Neuron (in vitro differentiated cells): Measurements from ENCODE around the gene GTF2I.
"Not testable (repeated sequence)": the region's sequence is repeated elsewhere in the genome, so short reads cannot be mapped to it uniquely, and the experiment has no call there.

ENCODE experiments used
- H2AFZ ChIP-seq: one replicate; pipeline ENCODE4 v1.6.1; 2013; ENCODE audit warnings: low read depth, mild to moderate bottlenecking, inconsistent platforms, low read length, moderate library complexity
- H3K27me3 ChIP-seq: one replicate; pipeline ENCODE4 v1.6.1; 2013; ENCODE audit warnings: low read length; ENCODE audit not compliant: insufficient read depth
- H3K36me3 ChIP-seq: one replicate; pipeline ENCODE4 v1.6.1; 2013; ENCODE audit warnings: low read length; ENCODE audit not compliant: insufficient read depth
- H3K4me1 ChIP-seq: one replicate; pipeline ENCODE4 v1.6.1; 2013; ENCODE audit warnings: low read length; ENCODE audit not compliant: insufficient read depth
- H3K4me3 ChIP-seq: 2 replicates; pipeline ENCODE4 v1.5.1; 2013; ENCODE audit warnings: mild to moderate bottlenecking, low read length, moderate library complexity
- H3K9me3 ChIP-seq: one replicate; pipeline ENCODE4 v1.6.1; 2013; ENCODE audit warnings: low read length

GTF2I gene

DNA sequence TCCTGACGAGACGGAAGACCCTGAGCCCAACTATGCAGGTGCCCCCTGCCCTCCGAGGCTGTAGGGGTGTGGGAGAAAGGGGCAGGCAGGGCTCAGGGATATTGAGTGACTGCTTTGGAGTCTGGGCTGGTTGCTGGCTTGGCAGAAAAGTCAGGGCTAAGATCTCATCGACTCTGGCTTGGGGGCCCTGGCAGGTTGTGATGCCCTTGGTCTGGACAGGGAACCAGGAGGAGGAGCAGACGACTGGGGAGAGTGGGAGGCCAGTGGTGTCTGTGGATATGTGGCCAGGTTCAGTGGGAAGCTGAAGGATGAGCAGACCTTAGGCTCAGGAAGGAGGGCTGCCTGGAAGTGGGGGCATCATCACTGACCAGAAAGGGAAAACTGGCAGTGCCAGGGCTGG lies 126.1 kb downstream of the GTF2I start:
- H2AFZ ChIP-seq, H3K27me3 ChIP-seq, H3K36me3 ChIP-seq, H3K4me1 ChIP-seq, H3K9me3 ChIP-seq, H3K4me3 ChIP-seq: not testable (repeated sequence)

GRCh38 chr7:74788369-74789150 lies 131.0 kb downstream of the GTF2I start:
- H3K4me3 ChIP-seq, result peak overlapping the region; percentile 27
- H3K9me3 ChIP-seq, H3K36me3 ChIP-seq: not testable (repeated sequence)

DNA sequence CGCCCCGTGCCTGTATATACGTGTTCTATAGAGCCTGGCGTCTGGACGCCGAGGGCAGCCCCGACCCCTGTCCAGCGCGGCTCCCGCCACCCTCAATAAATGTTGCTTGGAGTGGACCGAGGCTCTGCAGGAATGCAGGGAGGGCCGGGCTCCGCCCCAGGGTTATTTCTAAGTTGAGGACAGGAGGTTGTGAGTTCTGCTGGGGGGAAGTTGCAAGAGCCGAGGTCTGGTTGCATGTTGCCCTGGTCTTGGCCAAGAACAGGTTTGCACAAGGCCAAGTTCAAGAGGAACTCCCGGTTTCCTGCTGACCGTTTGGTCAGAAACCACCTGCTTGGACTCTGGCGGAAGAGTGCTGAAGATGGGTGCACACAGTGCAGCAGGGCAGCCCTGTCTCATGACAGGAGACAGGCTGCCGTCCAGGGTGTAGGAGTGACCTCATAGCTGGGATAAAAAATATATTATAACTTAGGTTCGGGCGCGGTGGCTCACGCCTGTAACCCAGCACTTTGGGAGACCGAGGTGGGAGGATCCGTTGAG lies 131.8 kb downstream of the GTF2I start:
- not testable (repeated sequence) for H3K4me3 ChIP-seq, H3K27me3 ChIP-seq, H3K36me3 ChIP-seq, H3K4me1 ChIP-seq, H2AFZ ChIP-seq, H3K9me3 ChIP-seq

More at GRCh38 chr7:74788369-74789150, 131.0 kb downstream of the GTF2I start:
- H3K4me1 ChIP-seq, H3K27me3 ChIP-seq, H2AFZ ChIP-seq: not testable (repeated sequence)

DNA sequence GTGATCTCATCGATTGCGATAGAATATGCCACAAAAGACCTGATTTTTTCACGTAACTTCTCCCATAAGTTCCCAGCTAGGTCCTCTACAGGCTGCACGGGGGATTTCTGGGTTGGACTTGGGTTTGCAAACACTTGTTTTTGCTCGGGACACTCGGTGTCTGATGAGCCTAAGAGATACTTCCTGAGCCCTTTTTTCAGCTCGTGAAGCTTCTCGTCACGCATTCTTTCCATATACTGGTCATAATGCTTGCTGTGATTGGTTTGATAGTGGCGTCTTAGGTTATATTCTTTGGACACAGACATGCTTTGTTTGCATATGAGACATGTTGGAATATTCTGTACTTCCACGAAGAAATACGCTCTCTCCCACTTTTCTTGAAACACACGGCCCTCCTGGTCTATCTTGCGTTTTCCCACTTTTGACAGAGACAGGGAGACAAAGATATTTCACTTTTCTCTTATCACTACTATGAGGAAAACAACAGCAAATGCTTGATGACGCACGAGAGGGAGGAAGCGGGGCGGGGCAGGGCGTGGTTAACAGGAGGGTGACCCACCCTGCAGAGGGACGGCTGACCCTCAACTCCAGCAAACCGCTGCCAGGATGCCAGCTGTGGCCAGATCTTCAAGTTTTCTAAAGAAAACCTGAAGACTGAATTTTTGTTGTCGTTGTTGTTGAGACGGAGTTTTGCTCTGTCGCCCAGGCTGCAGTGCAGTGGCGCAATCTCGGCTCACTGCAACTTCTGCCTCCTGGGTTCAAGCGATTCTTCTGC lies 140.5 kb downstream of the GTF2I start:
- H3K9me3 ChIP-seq, H3K4me3 ChIP-seq, H3K4me1 ChIP-seq, H2AFZ ChIP-seq, H3K27me3 ChIP-seq, H3K36me3 ChIP-seq: not testable (repeated sequence)

DNA sequence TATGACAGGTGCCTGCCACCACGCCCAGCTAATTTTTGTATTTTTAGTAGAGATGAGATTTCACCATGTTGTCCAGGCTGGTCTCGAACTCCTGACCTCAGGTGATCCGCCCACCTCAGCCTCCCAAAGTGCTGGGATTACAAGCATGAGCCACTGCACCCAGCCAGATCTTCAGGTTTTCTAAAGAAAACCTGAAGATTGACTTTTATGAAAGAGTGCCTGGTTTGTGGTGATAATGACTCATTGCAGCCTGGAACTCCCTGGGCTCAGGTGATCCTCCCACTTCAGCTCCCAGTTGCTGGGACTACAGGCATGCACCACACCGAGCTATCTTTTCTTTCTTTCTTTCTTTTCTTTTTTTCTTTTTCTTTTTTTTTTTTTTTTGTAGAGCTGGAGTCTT lies 141.1 kb downstream of the GTF2I start:
- H3K4me3 ChIP-seq, H3K36me3 ChIP-seq, H3K9me3 ChIP-seq, H3K27me3 ChIP-seq, H2AFZ ChIP-seq, H3K4me1 ChIP-seq: not testable (repeated sequence)
